HepG2 (cell line): Measurements from ENCODE around the gene ARHGAP30.

Experiments
- BHLHE40 ChIP-seq: IDR thresholded peaks from 2 replicates; pipeline ENCODE4 v1.6.1; 2011; ENCODE audit warnings: low read length, improper control_type of control experiment
- CTCF ChIP-seq: sonication (generic); formaldehyde crosslinking; IDR thresholded peaks from 2 replicates; pipeline ENCODE4 v1.5.0; 2020; ENCODE audit warnings: mild to moderate bottlenecking, missing genetic modification reagents, moderate library complexity
- ELF1 ChIP-seq: sonication (generic); formaldehyde crosslinking; IDR thresholded peaks from 2 replicates; pipeline ENCODE4 v1.4.0; 2020; ENCODE audit warnings: missing genetic modification reagents
- EZH2 ChIP-seq: conservative IDR thresholded peaks from 2 replicates; pipeline ENCODE4 v1.6.1; 2012; ENCODE audit warnings: mild to moderate bottlenecking, low read depth, low read length, moderate library complexity
- KLF6 ChIP-seq: IDR thresholded peaks from 2 replicates; pipeline ENCODE4 v1.8.0; 2016; ENCODE audit warnings: missing biosample characterization, missing genetic modification reagents
- NFKBIZ ChIP-seq: IDR thresholded peaks from 2 replicates; pipeline ENCODE4 v1.6.1; 2018; ENCODE audit warnings: missing genetic modification reagents, missing compliant biosample characterization
- PPARG ChIP-seq: conservative IDR thresholded peaks from 2 replicates; pipeline ENCODE4 v1.6.1; 2016; ENCODE audit warnings: missing biosample characterization, missing genetic modification reagents
- REPIN1 ChIP-seq: sonication (generic); formaldehyde crosslinking; IDR thresholded peaks from 2 replicates; pipeline ENCODE4 v1.8.0; 2022; ENCODE audit warnings: missing genetic modification reagents, low read depth, mild to moderate bottlenecking, borderline replicate concordance
- SATB2 ChIP-seq: sonication (generic); formaldehyde crosslinking; IDR thresholded peaks from 2 replicates; pipeline ENCODE4 v1.5.0; 2020; ENCODE audit warnings: missing genetic modification reagents
- SMC3 ChIP-seq: IDR thresholded peaks from 2 replicates; pipeline ENCODE4 v1.6.1; 2011; ENCODE audit warnings: low read length, improper control_type of control experiment
- U2AF2 ChIP-seq: fragments of 200-400 bp; formaldehyde crosslinking; IDR thresholded peaks from 2 replicates; pipeline ENCODE4 v1.6.1; 2017; ENCODE audit warnings: low read depth, mild to moderate bottlenecking, low read length
- ZFP82 ChIP-seq: sonication (generic); formaldehyde crosslinking; IDR thresholded peaks from 2 replicates; pipeline ENCODE4 v1.5.1; 2020; ENCODE audit warnings: mild to moderate bottlenecking, missing genetic modification reagents, borderline replicate concordance
- ZMAT5 ChIP-seq: sonication (generic); formaldehyde crosslinking; IDR thresholded peaks from 2 replicates; pipeline ENCODE4 v1.5.0; 2020; ENCODE audit warnings: mild to moderate bottlenecking, low read depth, missing genetic modification reagents, borderline replicate concordance
- ZNF574 ChIP-seq: sonication (generic); formaldehyde crosslinking; IDR thresholded peaks from 2 replicates; pipeline ENCODE4 v1.4.0; 2020; ENCODE audit warnings: missing genetic modification reagents

- TF ChIP-seq SATB2 (CRISPR knock-in tag) (no peak), BHLHE40 (no peak), PPARG (CRISPR knock-in tag) (no peak), CTCF (CRISPR knock-in tag) (no peak), EZH2 (no peak), U2AF2 (no peak), NFKBIZ (CRISPR knock-in tag) (no peak), ELF1 (no peak), SMC3 (no peak), ZFP82 (CRISPR knock-in tag) (no peak), REPIN1 (CRISPR knock-in tag) (no peak), KLF6 (no peak), ZNF574 (CRISPR knock-in tag) (no peak), ZMAT5 (CRISPR knock-in tag) (no peak)
Observed at GRCh38 chr1:161012420-161012819, 57.3 kb downstream of the ARHGAP30 start.
